GM12878 (cell line): ENCODE results near the gene RPGRIP1L.

Source experiments
- EZH2 ChIP-seq: IDR thresholded peaks from 2 replicates; pipeline ENCODE4 v1.6.1; 2012; ENCODE audit warnings: low read depth, mild to moderate bottlenecking, control low read depth, inconsistent platforms, low read length, borderline replicate concordance; ENCODE audit not compliant: control insufficient read depth
- GATAD2B ChIP-seq: fragments of 450-650 bp; conservative IDR thresholded peaks from 2 replicates; pipeline ENCODE4 v1.6.1; 2017; ENCODE audit warnings: low read depth, mild to moderate bottlenecking, moderate library complexity
- HDAC6 ChIP-seq: fragments of 200-600 bp; sonication (generic); IDR thresholded peaks from one replicate; pipeline ENCODE4 v1.8.0; 2017; ENCODE audit warnings: antibody characterized with exemption; ENCODE audit not compliant: unreplicated experiment
- POLR2AphosphoS5 ChIP-seq: IDR thresholded peaks from 2 replicates; pipeline ENCODE4 v1.6.1; 2011; ENCODE audit warnings: mild to moderate bottlenecking, low read length, inconsistent platforms
- RAD51 ChIP-seq: fragments of 450-650 bp; IDR thresholded peaks from 2 replicates; pipeline ENCODE4 v1.6.1; 2016; ENCODE audit warnings: moderate library complexity, mild to moderate bottlenecking, inconsistent platforms
- TF ChIP-seq, protein P1 (sequence below), 3 experiments: IDR thresholded peaks in 2 of 3; conservative IDR thresholded peaks in 1 of 3; 2 replicates each; pipeline ENCODE4 v1.5.1; 2011; ENCODE audit warnings: low read depth in 3 of 3, low read length in 3 of 3, mild to moderate bottlenecking in 3 of 3, control low read depth in 2 of 3, moderate library complexity in 2 of 3, inconsistent platforms in 1 of 3, mixed read lengths in 1 of 3; ENCODE audit not compliant: control insufficient read depth in 2 of 3, insufficient read depth in 1 of 3; ENCODE audit errors: extremely low read depth in 1 of 3
- TF ChIP-seq, protein P2 (sequence below): IDR thresholded peaks from 2 replicates; pipeline ENCODE4 v1.6.1; 2012; ENCODE audit warnings: low read length, inconsistent platforms

DNA sequence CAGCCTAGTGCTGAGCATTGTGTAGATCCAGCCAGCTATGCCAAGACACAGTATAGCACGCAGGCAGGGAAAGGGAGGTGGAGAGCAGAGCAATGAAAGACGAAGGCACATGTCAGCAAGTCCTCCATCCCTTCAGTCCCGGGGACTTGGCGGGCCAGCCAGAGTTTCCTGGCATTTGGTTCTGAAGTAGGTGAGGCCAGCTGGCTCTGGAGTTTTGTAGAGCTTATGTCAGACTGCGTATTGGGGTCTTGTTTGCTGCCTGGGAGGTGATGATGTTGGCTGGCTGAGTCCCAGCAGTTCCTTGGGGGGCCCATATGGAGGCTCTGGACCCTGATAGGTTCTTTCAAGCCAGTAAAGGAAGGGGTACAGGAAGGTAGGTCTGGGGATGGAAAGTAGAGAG lies 144.9 kb downstream of the RPGRIP1L start:
- no peak for TF ChIP-seq RAD51
- no peak for TF ChIP-seq GATAD2B
- TF ChIP-seq, protein P1, sequence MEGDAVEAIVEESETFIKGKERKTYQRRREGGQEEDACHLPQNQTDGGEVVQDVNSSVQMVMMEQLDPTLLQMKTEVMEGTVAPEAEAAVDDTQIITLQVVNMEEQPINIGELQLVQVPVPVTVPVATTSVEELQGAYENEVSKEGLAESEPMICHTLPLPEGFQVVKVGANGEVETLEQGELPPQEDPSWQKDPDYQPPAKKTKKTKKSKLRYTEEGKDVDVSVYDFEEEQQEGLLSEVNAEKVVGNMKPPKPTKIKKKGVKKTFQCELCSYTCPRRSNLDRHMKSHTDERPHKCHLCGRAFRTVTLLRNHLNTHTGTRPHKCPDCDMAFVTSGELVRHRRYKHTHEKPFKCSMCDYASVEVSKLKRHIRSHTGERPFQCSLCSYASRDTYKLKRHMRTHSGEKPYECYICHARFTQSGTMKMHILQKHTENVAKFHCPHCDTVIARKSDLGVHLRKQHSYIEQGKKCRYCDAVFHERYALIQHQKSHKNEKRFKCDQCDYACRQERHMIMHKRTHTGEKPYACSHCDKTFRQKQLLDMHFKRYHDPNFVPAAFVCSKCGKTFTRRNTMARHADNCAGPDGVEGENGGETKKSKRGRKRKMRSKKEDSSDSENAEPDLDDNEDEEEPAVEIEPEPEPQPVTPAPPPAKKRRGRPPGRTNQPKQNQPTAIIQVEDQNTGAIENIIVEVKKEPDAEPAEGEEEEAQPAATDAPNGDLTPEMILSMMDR (IDR thresholded peaks at IDR 0.05 in 2 of 3, conservative IDR thresholded peaks at IDR 0.05 in 1 of 3; ENCODE audit: control insufficient read depth in 2 of 3, extremely low read depth in 1 of 3, insufficient read depth in 1 of 3, low read depth in 3 of 3, low read length in 3 of 3), result no peak
- no peak for TF ChIP-seq EZH2
- no peak for TF ChIP-seq HDAC6
- no peak for TF ChIP-seq POLR2AphosphoS5
- TF ChIP-seq, protein P2, sequence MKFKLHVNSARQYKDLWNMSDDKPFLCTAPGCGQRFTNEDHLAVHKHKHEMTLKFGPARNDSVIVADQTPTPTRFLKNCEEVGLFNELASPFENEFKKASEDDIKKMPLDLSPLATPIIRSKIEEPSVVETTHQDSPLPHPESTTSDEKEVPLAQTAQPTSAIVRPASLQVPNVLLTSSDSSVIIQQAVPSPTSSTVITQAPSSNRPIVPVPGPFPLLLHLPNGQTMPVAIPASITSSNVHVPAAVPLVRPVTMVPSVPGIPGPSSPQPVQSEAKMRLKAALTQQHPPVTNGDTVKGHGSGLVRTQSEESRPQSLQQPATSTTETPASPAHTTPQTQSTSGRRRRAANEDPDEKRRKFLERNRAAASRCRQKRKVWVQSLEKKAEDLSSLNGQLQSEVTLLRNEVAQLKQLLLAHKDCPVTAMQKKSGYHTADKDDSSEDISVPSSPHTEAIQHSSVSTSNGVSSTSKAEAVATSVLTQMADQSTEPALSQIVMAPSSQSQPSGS, result no peak
